IPS-20b (cell line): Measurements from ENCODE around the gene BEND7.

ENCODE experiments used
- H3K27ac ChIP-seq: one replicate; pipeline ENCODE4 v1.5.1; 2013; ENCODE audit warnings: low read length
- H3K27me3 ChIP-seq: 2 replicates; pipeline ENCODE4 v1.6.1; 2013; ENCODE audit warnings: mild to moderate bottlenecking, low read length, inconsistent platforms; ENCODE audit not compliant: insufficient read depth
- H3K36me3 ChIP-seq: 2 replicates; pipeline ENCODE4 v1.6.1; 2013; ENCODE audit warnings: low read depth, mild to moderate bottlenecking, inconsistent platforms, low read length, moderate library complexity; ENCODE audit not compliant: insufficient read depth
- H3K4me1 ChIP-seq: 2 replicates; pipeline ENCODE4 v1.6.1; 2013; ENCODE audit warnings: mild to moderate bottlenecking, control low read depth, inconsistent platforms, low read length, moderate library complexity; ENCODE audit not compliant: insufficient read depth
- H3K4me3 ChIP-seq: 2 replicates; pipeline ENCODE4 v1.5.1; 2013; ENCODE audit warnings: mild to moderate bottlenecking, low read length, inconsistent platforms
- H3K9ac ChIP-seq: 2 replicates; pipeline ENCODE4 v1.6.1; 2013; ENCODE audit warnings: low read depth, mild to moderate bottlenecking, inconsistent platforms, low read length, moderate library complexity
- H3K9me3 ChIP-seq: 2 replicates; pipeline ENCODE4 v1.6.1; 2013; ENCODE audit warnings: mild to moderate bottlenecking, low read depth, low read length, inconsistent platforms; ENCODE audit not compliant: insufficient read depth

BEND7 gene

GRCh38 chr10:13393640-13394039 lies 135.2 kb downstream of the BEND7 start:
- Histone ChIP-seq H3K9me3 (no peaks in the 10 kb centered on the region), H3K4me1 (peaks cover 9% of the 10 kb centered on the region; the same call in 1 of the 2 replicates), H3K36me3 (no peaks in the 10 kb centered on the region), H3K9ac (no peak overlapping the region), H3K27me3 (no peaks in the 10 kb centered on the region), H3K4me3 (no peak overlapping the region), H3K27ac (no peak overlapping the region)

DNA sequence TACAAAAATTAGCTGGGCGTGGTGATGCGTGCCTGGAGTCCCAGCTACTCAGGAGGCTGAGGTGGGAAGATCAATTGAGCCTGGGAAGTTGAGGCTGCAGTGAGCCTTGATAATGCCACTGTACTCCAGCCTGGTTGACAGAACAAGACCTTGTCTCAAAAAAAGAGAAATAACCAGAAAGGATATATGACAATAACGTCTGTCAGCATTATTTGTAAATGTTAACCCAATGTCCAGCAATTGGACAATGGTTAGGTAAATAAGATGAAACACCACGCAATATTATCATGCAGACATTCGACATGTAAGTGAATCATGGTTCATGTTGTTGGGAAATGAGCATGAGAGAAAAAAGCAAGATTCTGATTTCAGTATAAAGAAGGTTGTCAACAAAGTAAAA lies 136.1 kb downstream of the BEND7 start:
- Histone ChIP-seq H3K36me3 (no peaks in the 10 kb centered on the region), H3K27me3 (no peaks in the 10 kb centered on the region), H3K9me3 (no peaks in the 10 kb centered on the region), H3K4me3 (no peak overlapping the region), H3K9ac (no peak overlapping the region), H3K27ac (no peak overlapping the region), H3K4me1 (peaks cover 9% of the 10 kb centered on the region; the same call in 1 of the 2 replicates)
